HCT116 (cell line): ENCODE results near the gene RPAIN. TPM values are rescaled to one million over a fixed set of nuclear protein-coding genes. Genes with fewer than 3 reads are reported as not detected.

ENCODE experiments used
- ATAC-seq: fragments of 200-7000 bp; cut with Tn5 transposase; 2 replicates; pipeline ENCODE4 v1.9.1; 2020; ENCODE audit warnings: mild to moderate bottlenecking, moderate library complexity
- BruUV-seq: library from RNA; stranded (reverse); fragments of 400-500 nt; replicated peaks from 2 replicates; lab custom pipeline; 2021; lab: Mats Ljungman, UMichigan
- CTCF ChIA-PET: fragments of 300-600 bp; sonication (Branson Sonifier 250); formaldehyde crosslinking; loops from one replicate; lab custom pipeline; 2021; ENCODE audit warnings: antibody characterized with exemption; lab: Charles Lee
- POLR2A ChIA-PET: fragments of 300-600, 350-600 bp; sonication (Branson Sonifier 250); formaldehyde crosslinking; loops from one replicate; lab custom pipeline; 2021; ENCODE audit warnings: antibody characterized with exemption; lab: Charles Lee
- RAD21 ChIA-PET, 2 experiments: fragments of 300-600 bp; sonication (Branson Sonifier 250); formaldehyde crosslinking; loops; one replicate each; lab custom pipeline; 2023; ENCODE audit warnings: low total read pairs in 2 of 2; ENCODE audit not compliant: uncharacterized antibody in 2 of 2, unreplicated experiment in 2 of 2, low non-redundant PET in 1 of 2; lab: Charles Lee
- DNase-seq: peaks from one replicate; pipeline ENCODE4 v3.0.0-alpha.2; 2010; ENCODE audit warnings: low read depth, low spot score
- H2AFZ ChIP-seq: fragments of 200-600 bp; shearing (Covaris generic), sonication (generic); 2 replicates; pipeline ENCODE4 v1.6.1; 2017; ENCODE audit warnings: low read depth, mixed run types, mixed read lengths, antibody characterized with exemption, low read length; ENCODE audit not compliant: poor library complexity, severe bottlenecking
- H3K27ac ChIP-seq: 2 replicates; pipeline ENCODE4 v1.5.1; 2012; ENCODE audit warnings: low read depth, low read length
- H3K27me3 ChIP-seq: fragments of 200-600 bp; sonication (generic); 2 replicates; pipeline ENCODE4 v1.6.1; 2016; ENCODE audit warnings: mixed run types, low read length, mixed read lengths; ENCODE audit not compliant: insufficient read depth
- H3K36me3 ChIP-seq, 2 experiments: fragments of 200-500 bp in 1 of 2; fragments of 200-600 bp in 1 of 2; sonication (Bioruptor generic) in 1 of 2; sonication (generic) in 1 of 2; 2 replicates each; pipeline versions ENCODE4 v1.5.1 to v1.6.1; 2014 to 2016; ENCODE audit warnings: low read length in 2 of 2, inconsistent platforms in 1 of 2, mixed read lengths in 1 of 2, mixed run types in 1 of 2; ENCODE audit not compliant: insufficient read depth in 2 of 2, control insufficient read depth in 1 of 2
- H3K4me1 ChIP-seq, 2 experiments: fragments of 200-600 bp in 1 of 2; sonication (generic) in 1 of 2; 2 replicates each; pipeline versions ENCODE4 v1.5.1 to v1.6.1; 2012 to 2017; ENCODE audit warnings: low read length in 2 of 2, inconsistent platforms in 1 of 2, mild to moderate bottlenecking in 1 of 2, mixed read lengths in 1 of 2, mixed run types in 1 of 2, moderate library complexity in 1 of 2; ENCODE audit not compliant: insufficient read depth in 2 of 2, control insufficient read depth in 1 of 2
- H3K4me2 ChIP-seq: fragments of 200-600 bp; sonication (generic); 2 replicates; pipeline ENCODE4 v1.6.1; 2017; ENCODE audit warnings: mixed run types, low read length, mixed read lengths
- H3K4me3 ChIP-seq, 2 experiments: fragments of 200-600 bp in 1 of 2; sonication (generic) in 1 of 2; replicated peaks in 1 of 2; 2 replicates each; pipeline ENCODE4 v1.5.1; 2011 to 2016; ENCODE audit warnings: low read length in 2 of 2, control low read depth in 1 of 2, low read depth in 1 of 2, mild to moderate bottlenecking in 1 of 2, mixed read lengths in 1 of 2, mixed run types in 1 of 2
- H3K79me2 ChIP-seq: fragments of 200-600 bp; sonication (generic); 2 replicates; pipeline ENCODE4 v1.6.1; 2017; ENCODE audit warnings: mild to moderate bottlenecking, mixed run types, low read length, moderate library complexity, mixed read lengths; ENCODE audit not compliant: insufficient read depth
- H3K9ac ChIP-seq: fragments of 200-600 bp; sonication (generic); 2 replicates; pipeline ENCODE4 v1.6.1; 2016; ENCODE audit warnings: low read length, mixed read lengths
- H3K9me2 ChIP-seq: fragments of 200-600 bp; sonication (generic), shearing (Covaris generic); 2 replicates; pipeline ENCODE4 v1.6.1; 2017; ENCODE audit warnings: mixed run types, mild to moderate bottlenecking, moderate library complexity; ENCODE audit not compliant: insufficient read depth
- H3K9me3 ChIP-seq, 2 experiments: fragments of 200-500 bp in 1 of 2; fragments of 200-600 bp in 1 of 2; sonication (Bioruptor generic) in 1 of 2; sonication (generic) in 1 of 2; 2 replicates each; pipeline ENCODE4 v1.6.1; 2014 to 2017; ENCODE audit warnings: low read length in 2 of 2, mixed read lengths in 2 of 2, inconsistent platforms in 1 of 2, low read depth in 1 of 2, mild to moderate bottlenecking in 1 of 2, mixed run types in 1 of 2, moderate library complexity in 1 of 2; ENCODE audit not compliant: control insufficient read depth in 1 of 2, insufficient read depth in 1 of 2
- H4K20me1 ChIP-seq: fragments of 200-600 bp; sonication (generic), shearing (Covaris generic); 2 replicates; pipeline ENCODE4 v1.6.1; 2017; ENCODE audit warnings: mixed run types, mild to moderate bottlenecking, moderate library complexity; ENCODE audit not compliant: insufficient read depth
- EZH2 ChIP-seq: fragments of 200-600 bp; sonication (generic); IDR thresholded peaks from 2 replicates; pipeline ENCODE4 v1.6.1; 2017; ENCODE audit warnings: antibody characterized with exemption, mixed run types
- JUND ChIP-seq: IDR thresholded peaks from 2 replicates; pipeline ENCODE4 v1.6.1; 2012
- MAX ChIP-seq: IDR thresholded peaks from 2 replicates; pipeline ENCODE4 v1.6.1; 2012
- POLR2AphosphoS5 ChIP-seq: IDR thresholded peaks from 2 replicates; pipeline ENCODE4 v1.6.1; 2011; ENCODE audit warnings: mild to moderate bottlenecking, low read depth, low read length, moderate library complexity
- RAD21 ChIP-seq: IDR thresholded peaks from 2 replicates; pipeline ENCODE4 v1.6.1; 2012; ENCODE audit warnings: low read depth, mild to moderate bottlenecking
- REST ChIP-seq: IDR thresholded peaks from 2 replicates; pipeline ENCODE4 v1.6.1; 2012; ENCODE audit warnings: low read depth
- SRF ChIP-seq: IDR thresholded peaks from 2 replicates; pipeline ENCODE4 v1.6.1; 2012; ENCODE audit warnings: low read depth
- YY1 ChIP-seq: IDR thresholded peaks from 2 replicates; pipeline ENCODE4 v1.6.1; 2011; ENCODE audit warnings: low read length, low read depth, moderate library complexity, mild to moderate bottlenecking; ENCODE audit not compliant: insufficient replicate concordance; ENCODE audit errors: extremely low read depth
- ZNF274 ChIP-seq: fragments of 200-500 bp; sonication (Bioruptor generic); IDR thresholded peaks from 2 replicates; pipeline ENCODE4 v1.6.1; 2014; ENCODE audit warnings: mild to moderate bottlenecking, low read depth, low read length, inconsistent platforms
- intact Hi-C: fragments of 100-400 bp; cut with micrococcal nuclease; formaldehyde crosslinking; loops from 2 replicates; pipeline ENCODE4 v1.10.0; 2022
- total RNA-seq: library from RNA; stranded (reverse); gene quantifications from one replicate; pipeline ENCODE4 v1.2.1, GENCODE V29; 2021; ENCODE audit not compliant: unreplicated experiment

The RPAIN gene
- total RNA-seq, 1 experiment from 2014 or later = 67.9 TPM

- RAD21 ChIA-PET = no interaction called here
Observed at GRCh38 chr17:5478992-5479391, 59.0 kb downstream of the RPAIN start.

More at GRCh38 chr17:5478992-5479391, 59.0 kb downstream of the RPAIN start:
- Histone ChIP-seq H4K20me1 (no peaks in the 10 kb centered on the region), H3K4me3 (no peak overlapping the region), H3K9ac (no peak overlapping the region), H3K9me3 (no peaks in the 10 kb centered on the region), H3K79me2 (peaks cover 50% of the 10 kb centered on the region), H2AFZ (no peak overlapping the region), H3K4me1 (no peaks in the 10 kb centered on the region), H3K4me2 (no peak overlapping the region), H3K27me3 (no peaks in the 10 kb centered on the region), H3K9me2 (no peaks in the 10 kb centered on the region), H3K27ac (no peak overlapping the region), H3K36me3 (peaks cover 48 to 68% of the 10 kb centered on the region in 2 experiments)
- intact Hi-C loops = no loop called here
- no peak for TF ChIP-seq ZNF274
- TF ChIP-seq JUND = no peak
- TF ChIP-seq SRF = no peak
- no peak for TF ChIP-seq REST
- TF ChIP-seq MAX = no peak
- no peak for TF ChIP-seq YY1
- TF ChIP-seq POLR2AphosphoS5 = no peak
- TF ChIP-seq RAD21 = no peak
- TF ChIP-seq EZH2 = no peak
- no peak for ATAC-seq
- ChIA-PET POLR2A (no interaction called here), CTCF (no interaction called here)
- DNase-seq = no peak
- no TSS peak for BruUV-seq
